Parathyroid adenoma (tissue), 2 donors: ENCODE data around the gene POLK.

Source experiments
- H2AFZ ChIP-seq: fragments of 300-600 bp; sonication (generic); one replicate; pipeline ENCODE4 v1.7.0; 2017; ENCODE audit warnings: antibody characterized with exemption, mild to moderate bottlenecking
- H3K27ac ChIP-seq: fragments of 300-600 bp; sonication (generic); one replicate; pipeline ENCODE4 v1.7.0; 2017
- H3K27me3 ChIP-seq: fragments of 300-600 bp; sonication (generic); one replicate; pipeline ENCODE4 v1.7.0; 2017; ENCODE audit warnings: low read length; ENCODE audit not compliant: control insufficient read depth, insufficient read depth
- H3K36me3 ChIP-seq: fragments of 300-600 bp; sonication (generic); one replicate; pipeline ENCODE4 v1.7.0; 2017; ENCODE audit warnings: low read length; ENCODE audit not compliant: control insufficient read depth, insufficient read depth
- H3K4me1 ChIP-seq: fragments of 300-600 bp; sonication (generic); one replicate; pipeline ENCODE4 v1.7.0; 2017; ENCODE audit warnings: control low read depth
- H3K4me2 ChIP-seq: fragments of 300-600 bp; sonication (generic); one replicate; pipeline ENCODE4 v1.7.0; 2017; ENCODE audit warnings: low read length
- H3K4me3 ChIP-seq: fragments of 300-600 bp; sonication (generic); one replicate; pipeline ENCODE4 v1.7.0; 2017; ENCODE audit warnings: low read depth, low read length
- H3K79me2 ChIP-seq: fragments of 300-600 bp; sonication (generic); one replicate; pipeline ENCODE4 v1.7.0; 2017; ENCODE audit warnings: control low read depth
- H3K9ac ChIP-seq: fragments of 300-600 bp; sonication (generic); one replicate; pipeline ENCODE4 v1.7.0; 2017; ENCODE audit warnings: mild to moderate bottlenecking
- H3K9me3 ChIP-seq: fragments of 300-600 bp; sonication (generic); one replicate; pipeline ENCODE4 v1.7.0; 2017; ENCODE audit warnings: low read length; ENCODE audit not compliant: control insufficient read depth
- CTCF ChIP-seq: fragments of 300-600 bp; sonication (generic); IDR thresholded peaks from one replicate; pipeline ENCODE4 v1.7.0; 2017; ENCODE audit warnings: antibody characterized with exemption, mild to moderate bottlenecking
- donor health status: primary hyperparathyroidism.

Gene POLK

GRCh38 chr5:75534734-75535133 lies 23.0 kb downstream of the POLK start:
- Histone ChIP-seq H3K36me3 (no peaks in the 10 kb centered on the region), H3K27ac (no peak overlapping the region), H3K4me2 (no peak overlapping the region), H2AFZ (no peak overlapping the region), H3K9ac (no peak overlapping the region), H3K4me1 (peaks cover 9% of the 10 kb centered on the region), H3K4me3 (no peak overlapping the region), H3K9me3 (no peaks in the 10 kb centered on the region), H3K79me2 (peaks cover 62% of the 10 kb centered on the region), H3K27me3 (no peaks in the 10 kb centered on the region)
- no peak for TF ChIP-seq CTCF

- H2AFZ ChIP-seq, result no peak overlapping the region
- peaks cover 9% of the 10 kb centered on the region for H3K4me1 ChIP-seq
- no peak overlapping the region for H3K27ac ChIP-seq
- H3K9ac ChIP-seq, result no peak overlapping the region
- H3K9me3 ChIP-seq, result no peaks in the 10 kb centered on the region
- no peaks in the 10 kb centered on the region for H3K36me3 ChIP-seq
- peaks cover 65% of the 10 kb centered on the region for H3K79me2 ChIP-seq
- no peak for TF ChIP-seq CTCF
- H3K4me3 ChIP-seq, result no peak overlapping the region
- no peak overlapping the region for H3K4me2 ChIP-seq
- H3K27me3 ChIP-seq, result no peaks in the 10 kb centered on the region
These were observed 24.5 kb downstream of the POLK start for GRCh38 chr5:75536147-75536546.

GRCh38 chr5:75536694-75537360 lies 25.1 kb downstream of the POLK start:
- no peaks in the 10 kb centered on the region for H3K27me3 ChIP-seq
- H3K4me2 ChIP-seq, result no peak overlapping the region
- TF ChIP-seq CTCF, result no peak
- no peaks in the 10 kb centered on the region for H3K36me3 ChIP-seq
- peaks cover 9% of the 10 kb centered on the region for H3K4me1 ChIP-seq
- H3K27ac ChIP-seq, result no peak overlapping the region
- no peaks in the 10 kb centered on the region for H3K9me3 ChIP-seq
- H3K4me3 ChIP-seq, result no peak overlapping the region
- no peak overlapping the region for H3K9ac ChIP-seq
- H3K79me2 ChIP-seq, result peaks cover 61% of the 10 kb centered on the region
- no peak overlapping the region for H2AFZ ChIP-seq

- Histone ChIP-seq H3K79me2 (peaks cover 50% of the 10 kb centered on the region), H3K36me3 (no peaks in the 10 kb centered on the region), H3K27me3 (no peaks in the 10 kb centered on the region), H3K27ac (no peak overlapping the region), H3K4me3 (no peak overlapping the region), H3K9me3 (no peaks in the 10 kb centered on the region), H3K9ac (no peak overlapping the region), H2AFZ (no peak overlapping the region), H3K4me2 (no peak overlapping the region), H3K4me1 (peaks cover 9% of the 10 kb centered on the region)
- TF ChIP-seq CTCF, result no peak
These were observed 26.5 kb downstream of the POLK start for GRCh38 chr5:75538211-75538610.

- no peak overlapping the region for H3K9ac ChIP-seq
- no peak for TF ChIP-seq CTCF
- peaks cover 20% of the 10 kb centered on the region for H3K79me2 ChIP-seq
- no peak overlapping the region for H3K4me2 ChIP-seq
- no peak overlapping the region for H3K4me3 ChIP-seq
- no peaks in the 10 kb centered on the region for H3K27me3 ChIP-seq
- H3K4me1 ChIP-seq, result no peaks in the 10 kb centered on the region
- H3K9me3 ChIP-seq, result no peaks in the 10 kb centered on the region
- no peaks in the 10 kb centered on the region for H3K36me3 ChIP-seq
- H2AFZ ChIP-seq, result no peak overlapping the region
- H3K27ac ChIP-seq, result no peak overlapping the region
These were observed 33.4 kb downstream of the POLK start for GRCh38 chr5:75545131-75545530.
